Calu3 (cell line): ENCODE data around the gene UAP1L1. TPM values are rescaled to one million over a fixed set of nuclear protein-coding genes. Genes with fewer than 3 reads are reported as not detected.
A peak's percentile ranks its signal among the peaks of the same experiment; 100 is the strongest.

Source experiments
- BruUV-seq: library from RNA; stranded (reverse); fragments of 400-500 nt; replicated peaks from 2 replicates; lab custom pipeline; 2021; lab: Mats Ljungman, UMichigan
- CTCF ChIA-PET: fragments of 300-600 bp; sonication (Branson Sonifier 250); formaldehyde crosslinking; loops from one replicate; lab custom pipeline; 2022; ENCODE audit warnings: antibody characterized with exemption; lab: Charles Lee
- DNase-seq: peaks from one replicate; pipeline ENCODE4 v3.0.0; 2022
- H3K27ac Mint-ChIP-seq: one replicate; pipeline ENCODE4 v1.8.0; 2022; ENCODE audit warnings: mixed read lengths; ENCODE audit not compliant: unreplicated experiment
- H3K27me3 Mint-ChIP-seq: one replicate; pipeline ENCODE4 v1.8.0; 2022; ENCODE audit warnings: mixed read lengths; ENCODE audit not compliant: unreplicated experiment
- H3K36me3 Mint-ChIP-seq: one replicate; pipeline ENCODE4 v1.8.0; 2022; ENCODE audit warnings: mild to moderate bottlenecking, moderate library complexity, mixed read lengths; ENCODE audit not compliant: insufficient read depth, unreplicated experiment
- H3K4me1 Mint-ChIP-seq: one replicate; pipeline ENCODE4 v1.8.0; 2022; ENCODE audit warnings: mild to moderate bottlenecking, low read depth, mixed read lengths; ENCODE audit not compliant: unreplicated experiment
- H3K4me3 Mint-ChIP-seq: one replicate; pipeline ENCODE4 v1.8.0; 2022; ENCODE audit warnings: mild to moderate bottlenecking, low read depth, moderate library complexity, mixed read lengths; ENCODE audit not compliant: unreplicated experiment
- H3K9me3 Mint-ChIP-seq: one replicate; pipeline ENCODE4 v1.8.0; 2022; ENCODE audit warnings: low read depth, mixed read lengths; ENCODE audit not compliant: unreplicated experiment
- CTCF ChIP-seq: fragments of 200-600 bp; IDR thresholded peaks from one replicate; pipeline ENCODE4 v1.8.0; 2022; ENCODE audit warnings: antibody characterized with exemption; ENCODE audit not compliant: unreplicated experiment
- intact Hi-C: fragments of 100-400 bp; cut with micrococcal nuclease; formaldehyde crosslinking; loops from one replicate; pipeline ENCODE4 v1.10.0; 2022; ENCODE audit not compliant: unreplicated experiment
- total RNA-seq: library from RNA; stranded (reverse); gene quantifications from 2 replicates; pipeline ENCODE4 v1.2.3, GENCODE V29; 2022

The UAP1L1 gene
- total RNA-seq, 1 experiment from 2014 or later = 9.1 TPM

- CTCF ChIA-PET = no interaction called here
- no peak overlapping the region for H3K4me3 Mint-ChIP-seq
- H3K27ac Mint-ChIP-seq = no peak overlapping the region
- intact Hi-C loops = no loop called here
- DNase-seq = no peak
- H3K9me3 Mint-ChIP-seq = no peaks in the 10 kb centered on the region
- H3K27me3 Mint-ChIP-seq = no peaks in the 10 kb centered on the region
- TF ChIP-seq CTCF = no peak
- BruUV-seq = no TSS peak
- peaks cover 8% of the 10 kb centered on the region for H3K4me1 Mint-ChIP-seq
- H3K36me3 Mint-ChIP-seq = peaks cover 14% of the 10 kb centered on the region
These were observed 40.3 kb upstream of the UAP1L1 start for GRCh38 chr9:137037035-137037434.

GRCh38 chr9:137037483-137037882 is 39.8 kb upstream of the UAP1L1 start:
- Mint-ChIP-seq H3K27ac (no peak overlapping the region), H3K27me3 (no peaks in the 10 kb centered on the region), H3K4me3 (no peak overlapping the region), H3K4me1 (peaks cover 8% of the 10 kb centered on the region), H3K9me3 (no peaks in the 10 kb centered on the region), H3K36me3 (peaks cover 18% of the 10 kb centered on the region)
- CTCF ChIA-PET = interaction anchor here (0.7 kb wide), 1 partner anchor 9 kb away, joined by 4 read pairs; the partner anchor contains the start of gene NPDC1
- no TSS peak for BruUV-seq
- DNase-seq = no peak
- intact Hi-C loops = no loop called here
- no peak for TF ChIP-seq CTCF

- no peak for DNase-seq
- Mint-ChIP-seq H3K27ac (no peak overlapping the region), H3K4me1 (peaks cover 8% of the 10 kb centered on the region), H3K27me3 (no peaks in the 10 kb centered on the region), H3K9me3 (no peaks in the 10 kb centered on the region), H3K36me3 (peaks cover 18% of the 10 kb centered on the region), H3K4me3 (no peak overlapping the region)
- intact Hi-C loops = no loop called here
- BruUV-seq = no TSS peak
- CTCF ChIA-PET = no interaction called here
- no peak for TF ChIP-seq CTCF
These were observed 38.4 kb upstream of the UAP1L1 start for GRCh38 chr9:137038916-137039315.

GRCh38 chr9:137039611-137040366 is 37.5 kb upstream of the UAP1L1 start:
- no peak for DNase-seq
- TF ChIP-seq CTCF = no peak
- Mint-ChIP-seq H3K4me3 (no peak overlapping the region), H3K27ac (no peak overlapping the region), H3K4me1 (peaks cover 2% of the 10 kb centered on the region), H3K27me3 (no peaks in the 10 kb centered on the region), H3K9me3 (no peaks in the 10 kb centered on the region), H3K36me3 (peaks cover 20% of the 10 kb centered on the region)
- intact Hi-C loops = no loop called here
- CTCF ChIA-PET = no interaction called here
- BruUV-seq = TSS peak; percentile 58
